DND-41 (cell line): ENCODE measurements around the gene TENT5C.

ENCODE experiments used
- EZH2 ChIP-seq: IDR thresholded peaks from 3 replicates; pipeline ENCODE4 v1.6.1; 2012; ENCODE audit warnings: borderline replicate concordance, low read depth, mild to moderate bottlenecking, moderate library complexity, low read length, inconsistent platforms; ENCODE audit not compliant: severe bottlenecking
- TF ChIP-seq, protein P1 (sequence below): IDR thresholded peaks from 2 replicates; pipeline ENCODE4 v1.5.1; 2012; ENCODE audit warnings: borderline replicate concordance, low read length, moderate library complexity, mild to moderate bottlenecking; ENCODE audit not compliant: poor library complexity, severe bottlenecking; ENCODE audit errors: extremely low read depth

DNA sequence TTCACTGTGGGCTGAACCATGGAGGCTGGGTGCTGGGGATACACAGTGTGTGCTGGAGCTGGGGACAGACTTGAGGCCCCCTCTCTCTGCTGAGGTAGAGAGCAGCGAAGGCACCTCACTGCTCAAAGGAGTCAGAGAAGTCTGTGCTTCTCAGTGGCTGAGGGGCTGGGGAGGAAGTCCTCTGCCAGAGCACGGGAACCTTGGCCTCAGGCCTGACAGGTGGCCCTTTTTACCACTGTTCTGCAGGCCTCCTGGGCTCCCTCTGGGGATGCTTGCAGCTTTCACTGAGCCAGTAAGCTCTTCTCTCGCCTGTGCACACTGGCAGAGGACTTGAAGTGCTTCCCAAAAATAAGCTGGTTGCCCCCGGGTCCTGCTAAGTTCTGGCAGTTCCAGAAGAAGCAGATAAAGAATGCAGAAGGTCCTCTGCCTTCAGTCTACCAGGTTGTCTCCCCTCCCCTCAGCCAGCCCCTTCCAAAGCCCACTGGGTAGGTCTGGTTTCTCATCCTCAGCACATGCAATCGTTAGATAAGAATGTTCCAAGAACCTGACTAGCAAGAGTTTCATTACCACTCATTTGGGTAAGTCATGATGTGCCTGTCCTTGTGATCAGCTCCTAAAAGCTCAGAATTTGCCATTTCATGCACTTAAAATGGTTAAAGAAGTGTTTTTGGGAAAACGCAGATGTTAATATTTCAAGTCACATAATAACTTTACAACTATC, 53.9 kb downstream of the TENT5C start:
- TF ChIP-seq EZH2 = no peak
- TF ChIP-seq, protein P1, sequence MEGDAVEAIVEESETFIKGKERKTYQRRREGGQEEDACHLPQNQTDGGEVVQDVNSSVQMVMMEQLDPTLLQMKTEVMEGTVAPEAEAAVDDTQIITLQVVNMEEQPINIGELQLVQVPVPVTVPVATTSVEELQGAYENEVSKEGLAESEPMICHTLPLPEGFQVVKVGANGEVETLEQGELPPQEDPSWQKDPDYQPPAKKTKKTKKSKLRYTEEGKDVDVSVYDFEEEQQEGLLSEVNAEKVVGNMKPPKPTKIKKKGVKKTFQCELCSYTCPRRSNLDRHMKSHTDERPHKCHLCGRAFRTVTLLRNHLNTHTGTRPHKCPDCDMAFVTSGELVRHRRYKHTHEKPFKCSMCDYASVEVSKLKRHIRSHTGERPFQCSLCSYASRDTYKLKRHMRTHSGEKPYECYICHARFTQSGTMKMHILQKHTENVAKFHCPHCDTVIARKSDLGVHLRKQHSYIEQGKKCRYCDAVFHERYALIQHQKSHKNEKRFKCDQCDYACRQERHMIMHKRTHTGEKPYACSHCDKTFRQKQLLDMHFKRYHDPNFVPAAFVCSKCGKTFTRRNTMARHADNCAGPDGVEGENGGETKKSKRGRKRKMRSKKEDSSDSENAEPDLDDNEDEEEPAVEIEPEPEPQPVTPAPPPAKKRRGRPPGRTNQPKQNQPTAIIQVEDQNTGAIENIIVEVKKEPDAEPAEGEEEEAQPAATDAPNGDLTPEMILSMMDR = no peak
